Measurements from ENCODE around the gene NOP53.

Gene NOP53

GRCh38 chr19:47806435-47806834, 61.1 kb downstream of the NOP53 start:
- DNase-seq (ENCODE audit: low spot score): no peak
